ENCODE measurements around the gene FAM162A. TPM values are rescaled to one million over a fixed set of nuclear protein-coding genes. Genes with fewer than 3 reads are reported as not detected.

The FAM162A gene
- total RNA-seq, 1 experiment from 2014 or later, result 83.9 TPM

GRCh38 chr3:122389197-122389596 lies 5.2 kb downstream of the FAM162A start:
- Mint-ChIP-seq H3K4me1 (peaks cover 36% of the 10 kb centered on the region), H3K27me3 (ENCODE audit: low read depth) (no peaks in the 10 kb centered on the region), H3K27ac (no peak overlapping the region), H3K36me3 (peaks cover 31% of the 10 kb centered on the region), H3K9me3 (no peaks in the 10 kb centered on the region), H3K4me3 (no peak overlapping the region)
- TF ChIP-seq, protein P1, sequence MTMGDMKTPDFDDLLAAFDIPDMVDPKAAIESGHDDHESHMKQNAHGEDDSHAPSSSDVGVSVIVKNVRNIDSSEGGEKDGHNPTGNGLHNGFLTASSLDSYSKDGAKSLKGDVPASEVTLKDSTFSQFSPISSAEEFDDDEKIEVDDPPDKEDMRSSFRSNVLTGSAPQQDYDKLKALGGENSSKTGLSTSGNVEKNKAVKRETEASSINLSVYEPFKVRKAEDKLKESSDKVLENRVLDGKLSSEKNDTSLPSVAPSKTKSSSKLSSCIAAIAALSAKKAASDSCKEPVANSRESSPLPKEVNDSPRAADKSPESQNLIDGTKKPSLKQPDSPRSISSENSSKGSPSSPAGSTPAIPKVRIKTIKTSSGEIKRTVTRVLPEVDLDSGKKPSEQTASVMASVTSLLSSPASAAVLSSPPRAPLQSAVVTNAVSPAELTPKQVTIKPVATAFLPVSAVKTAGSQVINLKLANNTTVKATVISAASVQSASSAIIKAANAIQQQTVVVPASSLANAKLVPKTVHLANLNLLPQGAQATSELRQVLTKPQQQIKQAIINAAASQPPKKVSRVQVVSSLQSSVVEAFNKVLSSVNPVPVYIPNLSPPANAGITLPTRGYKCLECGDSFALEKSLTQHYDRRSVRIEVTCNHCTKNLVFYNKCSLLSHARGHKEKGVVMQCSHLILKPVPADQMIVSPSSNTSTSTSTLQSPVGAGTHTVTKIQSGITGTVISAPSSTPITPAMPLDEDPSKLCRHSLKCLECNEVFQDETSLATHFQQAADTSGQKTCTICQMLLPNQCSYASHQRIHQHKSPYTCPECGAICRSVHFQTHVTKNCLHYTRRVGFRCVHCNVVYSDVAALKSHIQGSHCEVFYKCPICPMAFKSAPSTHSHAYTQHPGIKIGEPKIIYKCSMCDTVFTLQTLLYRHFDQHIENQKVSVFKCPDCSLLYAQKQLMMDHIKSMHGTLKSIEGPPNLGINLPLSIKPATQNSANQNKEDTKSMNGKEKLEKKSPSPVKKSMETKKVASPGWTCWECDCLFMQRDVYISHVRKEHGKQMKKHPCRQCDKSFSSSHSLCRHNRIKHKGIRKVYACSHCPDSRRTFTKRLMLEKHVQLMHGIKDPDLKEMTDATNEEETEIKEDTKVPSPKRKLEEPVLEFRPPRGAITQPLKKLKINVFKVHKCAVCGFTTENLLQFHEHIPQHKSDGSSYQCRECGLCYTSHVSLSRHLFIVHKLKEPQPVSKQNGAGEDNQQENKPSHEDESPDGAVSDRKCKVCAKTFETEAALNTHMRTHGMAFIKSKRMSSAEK (CRISPR knock-in tag; IDR thresholded peaks at IDR 0.05; ENCODE audit: borderline replicate concordance), result no peak
- TF ChIP-seq JUN (CRISPR knock-in tag; IDR thresholded peaks at IDR 0.05) (no peak), ETV6 (CRISPR knock-in tag; IDR thresholded peaks at IDR 0.05) (no peak), ZNF121 (CRISPR knock-in tag; IDR thresholded peaks at IDR 0.05) (no peak), MXD4 (CRISPR knock-in tag; IDR thresholded peaks at IDR 0.05; ENCODE audit: borderline replicate concordance) (no peak), RORB (CRISPR knock-in tag; IDR thresholded peaks at IDR 0.05) (no peak), ZNF671 (CRISPR knock-in tag; IDR thresholded peaks at IDR 0.05) (no peak), FOXJ3 (CRISPR knock-in tag; IDR thresholded peaks at IDR 0.05; ENCODE audit: borderline replicate concordance) (no peak), GTF2I (CRISPR knock-in tag; conservative IDR thresholded peaks at IDR 0.05) (no peak), TCF7 (CRISPR knock-in tag; IDR thresholded peaks at IDR 0.05; ENCODE audit: low read depth) (no peak), AR (CRISPR knock-in tag; IDR thresholded peaks at IDR 0.05) (no peak), MYBL2 (CRISPR knock-in tag; IDR thresholded peaks at IDR 0.05) (no peak), GRHL2 (CRISPR knock-in tag; IDR thresholded peaks at IDR 0.05; ENCODE audit: insufficient replicate concordance, severe bottlenecking) (no peak), AFF4 (CRISPR knock-in tag; IDR thresholded peaks at IDR 0.05; ENCODE audit: borderline replicate concordance) (no peak), ZNF317 (CRISPR knock-in tag; IDR thresholded peaks at IDR 0.05; ENCODE audit: borderline replicate concordance, low read depth) (no peak), IRF1 (CRISPR knock-in tag; IDR thresholded peaks at IDR 0.05) (no peak)
- TF ChIP-seq, protein P2, sequence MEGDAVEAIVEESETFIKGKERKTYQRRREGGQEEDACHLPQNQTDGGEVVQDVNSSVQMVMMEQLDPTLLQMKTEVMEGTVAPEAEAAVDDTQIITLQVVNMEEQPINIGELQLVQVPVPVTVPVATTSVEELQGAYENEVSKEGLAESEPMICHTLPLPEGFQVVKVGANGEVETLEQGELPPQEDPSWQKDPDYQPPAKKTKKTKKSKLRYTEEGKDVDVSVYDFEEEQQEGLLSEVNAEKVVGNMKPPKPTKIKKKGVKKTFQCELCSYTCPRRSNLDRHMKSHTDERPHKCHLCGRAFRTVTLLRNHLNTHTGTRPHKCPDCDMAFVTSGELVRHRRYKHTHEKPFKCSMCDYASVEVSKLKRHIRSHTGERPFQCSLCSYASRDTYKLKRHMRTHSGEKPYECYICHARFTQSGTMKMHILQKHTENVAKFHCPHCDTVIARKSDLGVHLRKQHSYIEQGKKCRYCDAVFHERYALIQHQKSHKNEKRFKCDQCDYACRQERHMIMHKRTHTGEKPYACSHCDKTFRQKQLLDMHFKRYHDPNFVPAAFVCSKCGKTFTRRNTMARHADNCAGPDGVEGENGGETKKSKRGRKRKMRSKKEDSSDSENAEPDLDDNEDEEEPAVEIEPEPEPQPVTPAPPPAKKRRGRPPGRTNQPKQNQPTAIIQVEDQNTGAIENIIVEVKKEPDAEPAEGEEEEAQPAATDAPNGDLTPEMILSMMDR (IDR thresholded peaks at IDR 0.05), result no peak
- TF ChIP-seq, protein P3, sequence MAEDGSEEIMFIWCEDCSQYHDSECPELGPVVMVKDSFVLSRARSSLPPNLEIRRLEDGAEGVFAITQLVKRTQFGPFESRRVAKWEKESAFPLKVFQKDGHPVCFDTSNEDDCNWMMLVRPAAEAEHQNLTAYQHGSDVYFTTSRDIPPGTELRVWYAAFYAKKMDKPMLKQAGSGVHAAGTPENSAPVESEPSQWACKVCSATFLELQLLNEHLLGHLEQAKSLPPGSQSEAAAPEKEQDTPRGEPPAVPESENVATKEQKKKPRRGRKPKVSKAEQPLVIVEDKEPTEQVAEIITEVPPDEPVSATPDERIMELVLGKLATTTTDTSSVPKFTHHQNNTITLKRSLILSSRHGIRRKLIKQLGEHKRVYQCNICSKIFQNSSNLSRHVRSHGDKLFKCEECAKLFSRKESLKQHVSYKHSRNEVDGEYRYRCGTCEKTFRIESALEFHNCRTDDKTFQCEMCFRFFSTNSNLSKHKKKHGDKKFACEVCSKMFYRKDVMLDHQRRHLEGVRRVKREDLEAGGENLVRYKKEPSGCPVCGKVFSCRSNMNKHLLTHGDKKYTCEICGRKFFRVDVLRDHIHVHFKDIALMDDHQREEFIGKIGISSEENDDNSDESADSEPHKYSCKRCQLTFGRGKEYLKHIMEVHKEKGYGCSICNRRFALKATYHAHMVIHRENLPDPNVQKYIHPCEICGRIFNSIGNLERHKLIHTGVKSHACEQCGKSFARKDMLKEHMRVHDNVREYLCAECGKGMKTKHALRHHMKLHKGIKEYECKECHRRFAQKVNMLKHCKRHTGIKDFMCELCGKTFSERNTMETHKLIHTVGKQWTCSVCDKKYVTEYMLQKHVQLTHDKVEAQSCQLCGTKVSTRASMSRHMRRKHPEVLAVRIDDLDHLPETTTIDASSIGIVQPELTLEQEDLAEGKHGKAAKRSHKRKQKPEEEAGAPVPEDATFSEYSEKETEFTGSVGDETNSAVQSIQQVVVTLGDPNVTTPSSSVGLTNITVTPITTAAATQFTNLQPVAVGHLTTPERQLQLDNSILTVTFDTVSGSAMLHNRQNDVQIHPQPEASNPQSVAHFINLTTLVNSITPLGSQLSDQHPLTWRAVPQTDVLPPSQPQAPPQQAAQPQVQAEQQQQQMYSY (CRISPR knock-in tag; IDR thresholded peaks at IDR 0.05), result no peak
- TF ChIP-seq, protein P4, sequence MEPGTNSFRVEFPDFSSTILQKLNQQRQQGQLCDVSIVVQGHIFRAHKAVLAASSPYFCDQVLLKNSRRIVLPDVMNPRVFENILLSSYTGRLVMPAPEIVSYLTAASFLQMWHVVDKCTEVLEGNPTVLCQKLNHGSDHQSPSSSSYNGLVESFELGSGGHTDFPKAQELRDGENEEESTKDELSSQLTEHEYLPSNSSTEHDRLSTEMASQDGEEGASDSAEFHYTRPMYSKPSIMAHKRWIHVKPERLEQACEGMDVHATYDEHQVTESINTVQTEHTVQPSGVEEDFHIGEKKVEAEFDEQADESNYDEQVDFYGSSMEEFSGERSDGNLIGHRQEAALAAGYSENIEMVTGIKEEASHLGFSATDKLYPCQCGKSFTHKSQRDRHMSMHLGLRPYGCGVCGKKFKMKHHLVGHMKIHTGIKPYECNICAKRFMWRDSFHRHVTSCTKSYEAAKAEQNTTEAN (CRISPR knock-in tag; IDR thresholded peaks at IDR 0.05), result no peak
- POLR2A ChIA-PET, result no interaction called here
- CTCF ChIA-PET, result interaction anchor here (1.2 kb wide), 1 partner anchor 291 kb away, joined by 3 read pairs; no protein-coding TSS in a partner anchor
- DNase-seq (ENCODE audit: low spot score), result no peak
- no peak for ATAC-seq

Data from WTC11 (cell line).